ENCODE measurements around the gene PDE1A.

The PDE1A gene

GRCh38 chr2:182128821-182129707 is 297.8 kb downstream of the PDE1A start:
- DNase-seq (ENCODE audit: low spot score): no peak

DNA sequence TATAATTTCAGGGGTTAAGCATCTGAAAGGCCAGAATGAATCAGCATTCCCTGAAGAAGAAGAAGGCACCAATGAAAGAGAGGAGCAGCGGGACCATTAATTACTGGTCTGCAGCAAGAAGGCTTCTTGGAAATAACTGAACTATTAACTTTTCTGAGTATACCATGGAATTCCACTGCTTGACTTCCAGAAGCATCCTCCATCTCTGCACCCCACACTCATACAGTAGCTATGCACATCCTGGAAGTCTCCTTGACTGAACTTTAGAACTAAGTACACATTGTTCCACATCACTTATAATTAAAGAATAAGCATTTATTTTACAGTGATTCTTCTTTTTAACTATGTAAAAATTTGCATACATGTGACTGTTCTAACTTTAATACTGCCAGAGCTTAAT is 309.6 kb downstream of the PDE1A start:
- no peak for DNase-seq (ENCODE audit: low spot score)

DNA sequence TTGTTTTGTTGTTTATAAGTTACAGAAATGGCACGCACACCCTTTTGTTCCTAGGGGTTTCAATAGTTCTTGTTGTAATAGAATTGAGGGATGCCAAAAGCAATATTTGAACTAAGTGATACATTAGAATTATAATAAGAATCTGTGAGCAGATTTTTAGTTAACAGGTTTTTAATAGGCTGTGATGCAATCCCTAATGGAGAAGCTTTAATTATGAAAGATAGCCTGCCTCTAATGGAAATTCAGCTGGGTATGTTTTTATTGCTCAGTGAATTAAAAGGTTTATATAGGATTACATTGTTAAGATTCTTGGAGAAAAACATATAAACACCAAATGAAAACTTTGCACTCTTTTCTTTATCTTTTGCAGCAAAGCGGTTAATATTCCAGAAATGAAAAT is 310.1 kb downstream of the PDE1A start:
- no peak for DNase-seq (ENCODE audit: low spot score)

DNA sequence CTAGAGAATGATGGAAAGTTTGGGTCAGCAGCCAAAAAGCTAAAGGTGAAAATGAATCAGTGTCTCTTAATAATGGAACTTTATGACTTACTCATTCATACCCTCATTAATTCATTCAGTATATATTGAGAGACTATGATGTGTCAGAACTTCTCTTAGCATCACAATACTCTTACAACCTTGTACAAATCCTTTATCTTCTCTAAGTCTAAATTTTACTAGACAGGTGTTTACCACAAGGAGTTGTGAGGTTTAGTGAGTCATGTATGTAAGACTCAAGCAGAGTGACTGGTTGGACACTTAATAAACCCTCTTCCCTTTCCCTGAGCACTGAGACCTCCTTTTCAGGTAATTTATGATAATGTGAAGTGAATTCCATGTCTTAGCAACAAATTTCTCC is 311.6 kb downstream of the PDE1A start:
- no peak for DNase-seq (ENCODE audit: low spot score)

DNA sequence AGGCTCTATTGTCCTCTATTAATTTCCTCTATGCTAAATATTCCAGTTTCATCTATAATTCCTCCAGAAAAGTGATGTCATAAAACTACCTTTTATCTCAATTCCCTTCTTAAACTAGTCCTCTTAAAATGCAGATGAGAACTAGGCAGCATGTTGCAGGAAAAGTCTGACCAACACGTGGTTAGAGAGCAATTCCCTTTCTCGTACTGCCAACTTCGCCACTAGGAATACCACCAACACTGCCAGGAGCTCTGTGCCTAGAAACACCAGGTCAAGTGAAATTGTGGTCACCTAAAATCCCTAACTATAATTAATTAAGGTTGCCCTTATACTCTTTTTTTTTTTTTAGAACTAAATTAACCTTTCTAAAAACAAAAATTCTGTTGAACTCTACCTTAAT is 313.5 kb downstream of the PDE1A start:
- DNase-seq (ENCODE audit: low spot score): no peak

DNA sequence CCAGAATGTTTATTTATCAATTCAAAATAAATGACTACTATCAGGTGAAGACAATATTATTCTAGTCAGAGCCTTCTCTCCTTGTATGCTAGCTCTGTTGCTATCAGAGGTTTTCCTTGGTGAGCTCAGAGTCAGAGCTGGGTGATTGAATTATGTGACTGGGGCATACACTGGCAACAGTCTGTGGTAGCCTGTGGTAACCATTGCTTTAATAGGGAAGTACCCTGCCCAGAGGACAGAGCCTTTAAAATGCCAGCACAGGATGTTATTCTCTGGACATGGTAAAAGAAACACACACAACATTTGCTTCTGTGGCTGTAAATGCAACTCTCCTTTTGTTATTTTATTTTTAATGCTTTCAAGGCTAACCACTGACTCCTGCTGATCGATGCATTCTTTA is 316.5 kb downstream of the PDE1A start:
- no peak for DNase-seq (ENCODE audit: low spot score)

DNA sequence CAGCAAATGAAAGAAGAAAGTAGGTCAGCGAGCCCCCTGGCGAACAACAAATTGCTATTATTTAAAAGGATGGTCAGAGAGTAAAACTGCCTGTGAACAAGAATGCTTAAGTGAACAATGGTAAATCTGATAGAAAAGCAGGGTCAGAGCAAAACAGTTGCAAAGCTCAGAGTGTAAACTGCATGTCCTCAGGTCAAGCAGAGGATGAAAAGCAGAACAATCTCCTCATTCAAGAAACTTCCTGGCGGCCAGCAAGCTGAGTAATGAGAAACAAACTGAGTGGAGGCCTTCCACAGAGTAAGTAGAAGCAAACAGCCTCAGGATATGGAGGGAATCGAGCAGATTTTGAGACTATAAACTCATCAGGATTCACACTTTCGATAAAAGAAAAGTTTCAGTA is 323.3 kb downstream of the PDE1A start:
- DNase-seq (ENCODE audit: low spot score): no peak

GRCh38 chr2:182101263-182101662 is 325.6 kb downstream of the PDE1A start:
- DNase-seq (ENCODE audit: low spot score): no peak

- DNase-seq (ENCODE audit: low spot score): no peak
Measured at GRCh38 chr2:182098648-182099047, 328.2 kb downstream of the PDE1A start.

GRCh38 chr2:182097571-182098164 is 329.2 kb downstream of the PDE1A start:
- no peak for DNase-seq (ENCODE audit: low spot score)

DNA sequence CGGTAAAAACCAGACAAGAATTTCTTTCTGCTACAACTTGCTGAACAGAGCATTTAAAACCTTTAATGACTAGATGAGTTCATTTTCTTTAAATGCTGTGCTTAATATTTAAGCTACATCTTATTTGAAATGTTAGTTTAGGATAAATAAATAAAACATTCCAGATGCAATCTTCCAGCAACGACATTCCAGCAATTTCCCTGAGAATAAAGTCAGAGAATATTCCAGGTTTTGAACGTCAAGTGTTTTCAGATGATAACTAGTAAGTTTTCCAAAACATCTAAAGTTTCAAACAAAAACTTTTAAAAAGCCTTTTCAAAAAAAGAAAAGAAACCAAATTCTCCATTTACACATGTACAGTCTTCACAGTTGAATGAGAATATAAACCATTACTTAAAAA is 336.4 kb downstream of the PDE1A start:
- DNase-seq (ENCODE audit: low spot score): no peak
